Mesenteric fat pad (tissue), 1 donor: ENCODE measurements around the gene FBLN7. TPM values are rescaled to one million over a fixed set of nuclear protein-coding genes. Genes with fewer than 3 reads are reported as not detected.
"Not testable (repeated sequence)": the region's sequence is repeated elsewhere in the genome, so short reads cannot be mapped to it uniquely, and the experiment has no call there.

ENCODE experiments used
- DNase-seq: peaks from one replicate; pipeline ENCODE4 v3.0.0-alpha.2; 2020; ENCODE audit warnings: low spot score
- total RNA-seq: library from RNA; stranded (reverse); fragmentation: NEBNext Ultra II Directional; extraction: Animal tissue kit (Norgen Biotek cat#: 25700); gene quantifications from one replicate; pipeline ENCODE4 v1.2.1, GENCODE V29; 2021
- donor health status: DM: yes; HTN: yes; CAD: no.

Gene FBLN7
- total RNA-seq, 1 donor from 2014 or later: 5.3 TPM

DNA sequence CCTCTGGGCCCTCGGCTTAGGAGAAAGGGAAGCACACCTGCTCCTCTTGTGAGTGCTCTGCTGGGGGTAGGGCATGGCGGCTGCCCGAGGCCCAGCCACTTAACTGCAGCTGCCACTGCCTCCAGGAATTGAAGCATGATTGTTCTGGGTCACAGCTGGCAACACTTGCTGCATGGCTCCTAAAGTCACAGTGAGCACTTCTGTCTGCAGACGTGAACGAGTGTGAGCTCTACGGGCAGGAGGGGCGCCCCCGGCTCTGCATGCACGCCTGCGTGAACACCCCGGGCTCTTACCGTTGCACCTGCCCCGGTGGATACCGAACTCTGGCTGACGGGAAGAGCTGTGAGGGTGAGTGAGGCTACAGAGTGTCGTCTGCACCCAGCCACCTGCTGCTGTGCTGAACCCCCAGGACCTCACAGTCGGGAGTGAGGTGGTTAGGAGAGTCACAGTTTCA lies 44.4 kb downstream of the FBLN7 start:
- no peak for DNase-seq

DNA sequence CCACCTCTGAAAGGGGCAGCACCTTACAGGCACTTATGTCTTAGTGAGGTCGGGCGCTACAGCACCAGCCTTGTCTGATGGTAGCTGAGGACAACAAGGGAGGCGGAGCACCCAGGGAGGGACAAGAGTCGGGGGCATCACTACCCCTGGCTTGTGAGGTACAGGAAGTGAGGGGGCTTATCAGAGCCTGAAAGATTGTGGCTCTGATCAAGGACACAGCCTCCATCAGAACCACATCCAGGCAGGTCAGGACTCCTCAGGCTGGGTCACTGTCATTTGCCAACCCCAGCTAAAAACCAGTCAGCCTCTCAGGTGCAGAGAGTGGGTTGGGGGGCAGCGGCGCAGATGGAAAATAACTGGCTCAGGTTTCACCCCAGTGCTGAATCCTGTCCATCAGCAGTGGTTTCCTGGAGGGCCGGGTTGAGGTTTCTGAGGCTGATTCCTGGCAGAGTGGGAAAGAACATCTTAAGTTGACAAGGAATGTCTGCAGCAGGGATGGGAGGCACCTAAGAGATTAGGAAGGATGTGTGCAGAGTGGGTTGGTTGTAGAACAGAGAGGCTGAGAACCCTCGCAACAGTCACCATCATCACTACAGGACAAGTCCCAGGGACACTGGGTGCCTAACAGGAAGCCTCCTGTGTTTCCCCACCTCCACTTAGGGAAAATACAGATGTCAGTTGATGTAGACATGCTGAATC lies 45.3 kb downstream of the FBLN7 start:
- DNase-seq: no peak

DNA sequence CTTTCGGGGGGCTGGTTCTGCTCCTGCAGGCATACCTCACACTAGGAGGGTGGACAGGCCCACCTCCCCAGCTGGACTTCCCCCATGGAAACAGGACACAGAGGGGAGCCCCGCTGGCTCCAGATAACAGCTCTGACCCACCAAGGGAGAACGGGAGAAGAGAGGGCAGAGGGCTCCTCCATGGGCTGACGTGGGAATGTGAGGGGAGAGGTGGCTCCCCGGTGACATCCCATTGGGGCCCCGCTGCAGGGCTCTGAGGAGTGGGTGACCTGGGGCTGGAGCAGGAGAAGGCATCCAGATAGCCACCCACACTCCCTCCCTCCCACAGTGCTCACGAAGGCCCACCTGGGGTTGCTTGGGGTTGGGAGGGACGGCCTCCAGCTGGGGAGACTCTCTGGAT lies 45.9 kb downstream of the FBLN7 start:
- DNase-seq: no peak

DNA sequence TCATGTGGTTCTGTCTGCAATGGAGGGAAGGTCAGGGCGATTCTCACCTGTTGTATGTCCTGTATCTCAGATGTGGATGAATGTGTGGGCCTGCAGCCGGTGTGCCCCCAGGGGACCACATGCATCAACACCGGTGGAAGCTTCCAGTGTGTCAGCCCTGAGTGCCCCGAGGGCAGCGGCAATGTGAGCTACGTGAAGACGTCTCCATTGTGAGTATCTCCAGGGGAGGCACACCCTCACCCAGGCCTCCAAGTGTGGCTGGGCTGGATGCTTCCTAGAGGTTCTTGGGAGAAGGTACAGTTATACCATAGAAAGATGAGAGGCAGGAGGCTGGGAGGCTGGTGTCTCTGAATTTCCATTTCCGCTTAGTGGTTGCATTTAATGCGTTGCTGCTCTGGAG lies 46.9 kb downstream of the FBLN7 start:
- no peak for DNase-seq

DNA sequence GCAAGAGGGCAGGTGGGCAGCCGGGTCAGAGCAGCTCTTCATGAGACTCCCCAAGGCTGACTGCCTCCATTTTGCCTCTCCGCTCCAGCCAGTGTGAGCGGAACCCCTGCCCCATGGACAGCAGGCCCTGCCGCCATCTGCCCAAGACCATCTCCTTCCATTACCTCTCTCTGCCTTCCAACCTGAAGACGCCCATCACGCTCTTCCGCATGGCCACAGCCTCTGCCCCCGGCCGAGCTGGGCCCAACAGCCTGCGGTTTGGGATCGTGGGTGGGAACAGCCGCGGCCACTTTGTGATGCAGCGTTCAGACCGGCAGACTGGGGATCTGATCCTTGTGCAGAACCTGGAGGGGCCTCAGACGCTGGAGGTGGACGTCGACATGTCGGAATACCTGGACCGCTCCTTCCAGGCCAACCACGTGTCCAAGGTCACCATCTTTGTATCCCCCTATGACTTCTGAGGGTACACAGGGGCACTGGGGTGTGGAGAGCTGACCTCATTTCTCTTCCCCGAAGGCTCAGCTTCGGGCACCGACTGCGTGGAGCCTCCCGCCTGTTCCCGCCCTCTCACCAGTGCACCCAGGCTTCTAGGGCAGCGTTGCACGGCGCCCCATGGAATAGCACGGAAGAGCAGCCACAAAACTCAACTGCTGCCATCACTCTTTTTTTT lies 49.0 kb downstream of the FBLN7 start:
- no peak for DNase-seq

DNA sequence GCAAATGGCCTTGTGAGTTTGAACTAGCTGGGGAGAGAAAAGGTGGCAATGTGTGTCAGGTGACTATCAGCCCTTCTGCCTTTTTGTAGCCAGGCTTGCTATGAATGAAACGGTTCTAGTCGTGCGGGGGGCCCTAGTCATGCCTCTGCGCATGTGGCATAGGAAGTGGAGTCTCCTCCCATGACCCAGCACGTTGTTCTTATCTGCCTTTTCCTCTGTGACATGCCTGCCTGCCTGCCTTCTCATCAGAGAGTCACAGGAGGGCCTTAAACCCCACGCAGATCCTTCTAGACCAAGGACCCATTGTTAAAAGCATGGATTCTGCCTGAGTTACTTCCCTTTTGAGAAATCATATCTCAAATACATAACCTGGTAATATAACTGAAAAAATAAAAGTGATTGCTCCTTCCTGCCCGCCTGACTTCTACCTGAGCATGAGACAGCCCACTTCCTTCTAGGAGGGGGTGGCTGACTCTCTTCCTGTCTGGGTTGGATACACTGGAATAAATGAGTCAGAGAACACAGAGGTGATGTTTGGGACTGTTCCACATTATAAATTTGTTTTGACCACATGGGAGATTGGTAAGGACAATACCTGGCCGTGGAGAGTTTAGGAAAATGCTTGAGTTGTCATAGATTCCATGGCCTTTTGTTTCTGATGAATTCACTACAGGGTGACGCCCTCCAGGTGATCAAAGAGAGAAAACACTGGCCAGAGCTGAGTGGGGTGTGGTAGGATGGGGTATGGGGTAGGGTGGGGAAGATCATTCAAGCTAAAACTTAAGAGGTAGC lies 49.8 kb downstream of the FBLN7 start:
- no peak for DNase-seq

DNA sequence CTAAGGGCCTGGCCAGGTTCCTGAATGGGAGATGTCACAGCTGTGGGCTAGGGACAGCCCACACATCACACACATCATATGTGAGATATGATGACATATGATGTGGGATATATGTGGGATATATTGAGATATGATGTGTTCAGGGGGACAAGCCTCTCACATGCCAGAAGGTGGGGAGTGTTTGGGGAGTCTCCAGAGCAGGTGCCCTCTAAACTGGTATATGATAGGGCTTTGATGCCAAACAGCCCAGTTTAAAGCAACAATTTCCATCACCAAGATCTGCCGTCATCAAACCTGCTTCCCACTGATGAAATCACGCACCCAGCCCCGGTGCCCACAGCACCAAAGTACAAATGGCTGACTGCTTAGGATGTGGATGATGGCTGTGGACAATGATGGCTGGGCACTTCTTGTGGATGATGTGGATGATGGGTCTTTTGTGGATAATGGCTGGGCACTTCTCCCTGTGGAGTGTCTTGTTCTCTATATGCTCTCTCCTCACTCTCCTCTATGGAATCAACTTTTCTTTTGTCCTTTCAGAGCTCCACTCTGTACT lies 50.9 kb downstream of the FBLN7 start:
- no peak for DNase-seq

DNA sequence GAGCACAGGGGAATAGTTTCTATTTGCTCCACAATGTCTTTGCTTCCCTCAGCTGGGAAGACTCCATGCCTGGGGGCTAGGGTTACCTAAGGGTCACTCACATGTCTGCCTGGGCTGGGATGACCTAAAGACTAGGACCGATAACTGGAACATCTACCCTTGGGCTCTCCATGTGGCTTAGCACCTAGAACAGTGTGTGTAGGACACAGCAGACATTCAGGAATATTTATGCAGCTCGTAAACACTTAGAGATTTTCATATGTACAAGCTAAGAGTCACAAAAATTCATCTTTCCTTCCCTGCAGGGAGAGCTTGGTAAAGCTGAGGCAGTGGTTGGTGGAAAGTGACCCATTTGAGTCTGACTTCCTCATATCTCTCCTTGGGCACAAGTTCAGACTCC lies 55.8 kb downstream of the FBLN7 start:
- DNase-seq: no peak

DNA sequence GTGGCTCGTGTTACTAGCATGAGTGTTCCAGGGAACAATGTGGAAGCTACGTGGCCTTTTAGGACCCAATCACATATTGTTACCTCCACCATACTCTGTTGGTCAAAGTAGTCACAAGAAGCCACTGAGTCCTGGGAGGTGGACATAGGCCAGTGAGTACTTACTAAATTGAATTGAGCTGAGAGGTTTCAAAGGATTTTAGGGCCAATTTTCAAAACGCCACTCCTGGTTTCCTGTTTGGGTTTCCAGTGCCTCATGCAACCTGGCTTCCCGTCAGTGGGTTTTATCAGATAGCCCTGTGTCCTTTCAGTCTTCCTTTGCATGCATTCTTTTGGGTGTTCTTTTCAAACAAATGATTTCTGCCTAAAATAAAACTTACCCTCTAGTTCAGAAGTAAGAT lies 56.3 kb downstream of the FBLN7 start:
- DNase-seq: no peak

DNA sequence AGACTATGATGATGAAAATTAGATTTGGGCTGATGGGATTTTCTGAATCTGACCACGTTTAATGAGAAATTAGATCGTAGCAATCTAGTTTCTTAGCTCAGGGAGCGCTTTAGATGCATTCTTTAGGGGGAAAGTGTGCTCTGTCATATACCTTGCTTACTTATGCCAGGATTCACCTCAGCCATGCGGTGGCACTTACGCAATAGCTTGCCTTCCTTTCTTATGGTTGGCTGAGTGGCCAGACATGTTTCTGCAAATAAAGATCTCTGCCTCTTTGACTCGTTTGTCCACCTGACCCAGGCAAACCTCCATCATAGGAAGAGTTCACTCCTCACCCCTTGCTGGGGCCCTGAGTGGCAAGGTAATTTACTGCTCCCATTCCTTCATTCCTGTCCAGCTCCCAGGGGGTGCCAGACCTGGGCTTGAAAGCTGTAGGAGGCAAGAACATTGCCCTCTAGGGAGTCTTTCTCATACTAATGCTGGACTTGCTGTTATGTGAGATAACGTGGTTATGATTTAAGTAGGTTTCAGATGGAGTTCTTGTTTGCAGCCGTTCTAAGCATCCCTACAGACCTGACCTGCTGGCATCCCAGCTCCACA lies 57.1 kb downstream of the FBLN7 start:
- DNase-seq: no peak

DNA sequence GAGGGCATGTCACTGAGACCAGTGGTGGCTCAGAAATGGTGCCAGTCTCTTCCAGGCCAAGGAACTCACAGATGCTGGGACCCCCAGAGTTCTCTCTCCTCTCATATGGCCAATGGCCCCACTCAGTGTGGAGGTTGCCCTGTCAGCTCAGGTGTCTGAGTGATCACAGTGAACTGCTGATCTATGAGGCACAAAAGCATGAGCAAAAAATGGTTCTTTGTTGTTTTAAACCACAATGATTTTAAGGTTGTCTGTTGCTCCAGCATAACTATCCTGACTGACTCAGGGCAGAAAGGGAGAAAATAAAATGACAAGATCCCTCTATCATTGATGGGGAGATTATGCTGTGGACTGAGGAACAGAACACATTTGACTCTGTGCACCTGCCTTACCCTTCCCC lies 57.8 kb downstream of the FBLN7 start:
- DNase-seq: no peak

DNA sequence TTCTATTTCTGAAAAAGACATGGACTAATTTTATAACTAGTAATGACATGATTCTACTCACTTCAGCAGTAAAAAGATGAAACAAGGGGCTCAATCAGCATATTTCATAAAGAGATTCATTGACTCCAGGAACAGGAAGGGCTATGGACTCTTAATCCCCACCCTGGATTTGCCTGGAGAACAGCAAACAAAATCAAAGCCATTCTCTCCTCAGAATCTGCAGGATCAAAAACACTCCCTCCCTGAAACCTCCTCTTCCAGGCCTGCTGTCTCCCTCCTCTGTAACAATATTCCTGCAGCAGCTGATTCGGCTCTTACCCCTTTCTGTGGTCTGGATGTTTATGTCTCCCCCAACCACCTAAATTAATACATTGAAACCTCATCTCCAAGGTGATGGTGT lies 59.7 kb downstream of the FBLN7 start:
- DNase-seq: no peak

DNA sequence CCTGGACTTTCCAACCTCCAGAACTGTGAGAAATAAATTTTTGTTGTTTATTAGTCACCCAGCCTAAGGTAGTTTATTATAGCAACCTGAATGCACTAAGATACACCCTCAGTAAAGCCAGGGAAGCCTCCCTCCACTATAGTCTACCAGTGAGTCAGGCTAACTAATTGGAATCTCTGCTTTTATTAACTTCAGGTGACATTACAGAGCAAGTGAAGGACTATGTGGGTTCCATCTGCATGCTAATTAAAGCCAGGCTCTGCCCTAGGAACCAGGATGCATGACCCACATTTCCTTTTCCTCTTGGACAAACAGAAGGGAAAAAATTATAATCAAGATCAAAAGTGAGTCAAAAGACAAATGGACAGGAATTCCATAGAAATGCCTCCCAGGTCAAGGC lies 60.6 kb downstream of the FBLN7 start:
- no peak for DNase-seq

DNA sequence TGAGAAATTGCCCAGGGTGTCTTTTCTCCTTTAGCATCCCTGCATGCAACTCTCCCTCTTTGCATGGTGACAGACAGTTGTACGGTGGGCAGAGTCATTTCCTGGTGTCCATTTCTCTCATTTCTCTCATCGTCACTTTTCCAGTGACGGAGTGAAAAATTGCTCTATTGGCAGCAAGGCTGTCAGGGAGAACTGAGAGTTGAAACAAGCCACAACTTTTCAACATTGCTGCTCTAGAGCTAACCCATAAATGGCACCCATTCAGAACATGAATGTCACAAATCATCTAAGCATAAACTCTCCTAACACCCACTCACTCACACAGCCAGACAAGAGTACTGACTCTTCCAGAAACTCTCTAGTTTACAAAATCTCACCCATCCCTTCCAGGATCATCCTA lies 61.0 kb downstream of the FBLN7 start:
- no peak for DNase-seq

DNA sequence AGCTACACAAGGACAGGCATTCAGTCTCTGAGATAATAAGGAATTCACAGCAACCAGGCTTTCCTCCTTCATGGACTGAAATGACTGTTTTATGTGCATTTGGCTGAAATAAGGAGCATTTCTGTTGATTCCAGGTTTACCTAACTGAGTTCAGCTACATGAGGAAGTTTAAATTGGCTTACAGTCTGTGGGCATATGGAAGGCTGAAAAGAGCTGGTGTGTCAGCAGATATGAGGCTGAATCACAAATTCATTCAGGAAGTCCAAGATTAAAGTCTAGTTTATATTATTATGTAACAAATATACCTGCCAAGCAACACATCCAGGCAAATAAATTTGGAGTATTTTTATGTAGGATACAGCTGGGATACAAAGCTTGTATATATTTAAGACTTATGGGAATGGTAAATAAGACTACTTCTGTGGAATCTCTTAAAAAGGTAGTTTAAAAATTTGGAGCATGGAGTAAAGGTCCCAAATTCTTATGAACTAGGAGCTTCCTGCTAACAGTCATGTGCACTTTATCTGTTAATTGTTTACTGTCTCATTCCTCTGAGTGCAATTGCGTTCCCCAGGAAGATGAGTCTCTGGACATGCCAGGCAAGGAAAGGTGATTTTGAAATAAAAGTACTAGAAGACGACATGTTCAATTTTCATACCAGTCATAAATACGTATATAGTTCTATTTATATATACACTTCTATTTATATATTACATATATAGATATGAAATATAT lies 63.7 kb downstream of the FBLN7 start:
- DNase-seq: no peak

DNA sequence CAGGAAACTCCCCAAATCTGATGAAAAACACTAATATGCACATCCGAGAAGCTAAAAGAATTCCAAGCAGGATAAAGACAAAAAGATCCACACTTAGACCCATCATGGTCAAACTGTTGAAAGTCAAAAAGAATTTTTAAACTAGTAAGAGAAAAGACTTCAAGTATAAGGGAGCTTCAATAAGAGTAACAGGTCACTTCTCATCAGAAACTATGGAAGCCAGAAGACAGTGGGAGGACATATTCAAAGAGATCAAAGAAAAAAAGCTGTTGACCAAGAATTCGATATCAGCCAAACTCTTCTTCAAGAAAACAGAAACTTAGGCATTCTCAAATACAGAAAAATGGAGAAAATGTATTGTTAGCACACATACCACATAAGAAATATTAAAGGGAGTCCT lies 66.2 kb downstream of the FBLN7 start:
- no peak for DNase-seq

DNA sequence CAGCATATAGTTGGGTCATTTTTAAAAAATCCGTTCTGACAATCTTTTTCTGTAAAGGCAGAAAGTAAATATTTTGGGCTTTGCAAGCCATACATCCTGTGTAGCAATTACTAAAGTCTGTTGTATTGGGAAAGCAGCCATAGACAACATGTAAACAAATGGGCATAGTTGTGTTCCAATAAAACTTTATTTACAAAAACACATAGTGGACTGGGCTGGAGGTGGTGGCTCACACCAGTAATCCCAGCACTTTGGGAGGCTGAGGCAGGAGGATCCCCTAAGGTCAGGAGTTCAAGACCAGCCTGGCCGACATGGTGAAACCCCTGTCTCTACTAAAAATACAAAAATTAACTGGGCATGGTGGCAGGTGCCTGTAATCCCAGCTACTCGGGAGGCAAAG lies 69.7 kb downstream of the FBLN7 start:
- not testable (repeated sequence) for DNase-seq

DNA sequence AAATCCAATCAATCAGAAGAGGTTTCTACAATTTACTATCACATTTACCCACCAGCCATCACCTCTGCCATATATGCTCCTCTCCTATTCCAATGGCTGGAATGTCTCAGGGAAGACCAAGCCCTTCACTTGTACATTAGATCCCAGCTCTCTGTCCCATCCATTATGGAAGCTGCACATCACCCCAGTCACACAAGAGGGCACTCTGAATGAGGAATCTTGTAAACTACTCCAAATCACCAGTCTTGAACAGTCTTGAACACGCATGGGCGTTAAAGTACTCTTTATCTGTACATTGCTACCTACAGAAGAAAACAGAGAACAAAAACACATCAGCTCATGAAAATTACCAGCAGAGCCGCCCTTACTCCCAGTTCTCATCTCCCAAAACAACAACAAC lies 78.0 kb downstream of the FBLN7 start:
- DNase-seq: no peak

DNA sequence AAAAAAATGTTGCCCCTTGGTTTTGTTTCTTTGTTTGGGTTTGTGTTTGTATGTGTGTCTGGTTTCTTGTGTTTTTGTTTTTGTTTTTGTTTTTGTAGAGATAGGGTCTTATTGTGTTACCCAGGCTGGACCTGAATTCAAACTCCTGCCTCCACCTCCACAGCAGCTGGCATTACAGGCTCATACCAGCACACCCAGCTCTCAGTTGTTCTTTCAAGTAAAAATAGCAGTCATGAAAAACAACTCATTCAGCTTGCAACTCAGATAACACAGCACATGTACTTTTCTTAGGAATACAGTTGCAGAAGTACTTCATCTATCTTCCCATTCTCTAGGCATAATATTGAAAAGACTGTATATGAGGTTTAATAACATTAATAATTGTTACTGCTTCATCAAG lies 79.7 kb downstream of the FBLN7 start:
- DNase-seq: no peak

DNA sequence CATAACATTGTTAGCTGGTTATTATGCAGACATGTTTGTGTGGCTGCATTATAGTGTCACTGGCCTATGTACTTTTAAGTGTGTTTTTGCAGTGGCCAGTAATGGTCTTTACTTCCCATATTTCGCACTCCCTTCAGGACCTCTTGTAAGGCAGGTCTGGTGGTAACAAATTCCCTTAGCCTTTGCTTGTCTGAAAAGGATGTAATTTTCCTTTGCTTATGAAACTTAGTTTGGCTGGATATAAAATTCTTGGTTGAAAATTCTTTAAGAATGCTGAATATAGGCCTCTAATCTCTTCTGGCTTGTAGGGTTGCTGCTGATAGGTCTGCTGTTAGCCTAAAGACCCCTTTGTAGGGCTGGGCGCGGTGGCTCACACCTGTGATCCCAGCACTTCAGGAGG lies 82.0 kb downstream of the FBLN7 start:
- no peak for DNase-seq

DNA sequence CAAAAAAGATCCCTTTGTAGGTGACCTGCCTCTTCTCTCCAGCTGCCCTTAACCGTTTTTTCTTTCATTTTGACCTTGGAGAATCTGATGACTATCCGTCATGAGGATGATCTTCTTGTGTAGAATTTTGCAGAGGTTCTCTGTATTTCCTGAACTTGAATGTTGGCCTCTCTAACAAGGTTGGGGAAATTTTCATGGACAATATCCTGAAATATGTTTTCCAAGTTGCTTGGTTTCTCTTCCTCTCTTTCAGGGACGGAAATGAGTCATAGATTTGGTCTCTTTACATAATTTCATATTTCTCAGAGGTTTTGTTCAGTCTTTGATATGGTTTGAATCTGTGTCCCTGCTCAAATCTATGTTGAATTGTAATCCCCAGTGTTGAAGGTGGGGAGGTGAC lies 82.6 kb downstream of the FBLN7 start:
- no peak for DNase-seq
